ENCODE data around the gene AKAP12. TPM values are rescaled to one million over a fixed set of nuclear protein-coding genes. Genes with fewer than 3 reads are reported as not detected.
A peak's percentile ranks its signal among the peaks of the same experiment; 100 is the strongest.

The AKAP12 gene, protein sequence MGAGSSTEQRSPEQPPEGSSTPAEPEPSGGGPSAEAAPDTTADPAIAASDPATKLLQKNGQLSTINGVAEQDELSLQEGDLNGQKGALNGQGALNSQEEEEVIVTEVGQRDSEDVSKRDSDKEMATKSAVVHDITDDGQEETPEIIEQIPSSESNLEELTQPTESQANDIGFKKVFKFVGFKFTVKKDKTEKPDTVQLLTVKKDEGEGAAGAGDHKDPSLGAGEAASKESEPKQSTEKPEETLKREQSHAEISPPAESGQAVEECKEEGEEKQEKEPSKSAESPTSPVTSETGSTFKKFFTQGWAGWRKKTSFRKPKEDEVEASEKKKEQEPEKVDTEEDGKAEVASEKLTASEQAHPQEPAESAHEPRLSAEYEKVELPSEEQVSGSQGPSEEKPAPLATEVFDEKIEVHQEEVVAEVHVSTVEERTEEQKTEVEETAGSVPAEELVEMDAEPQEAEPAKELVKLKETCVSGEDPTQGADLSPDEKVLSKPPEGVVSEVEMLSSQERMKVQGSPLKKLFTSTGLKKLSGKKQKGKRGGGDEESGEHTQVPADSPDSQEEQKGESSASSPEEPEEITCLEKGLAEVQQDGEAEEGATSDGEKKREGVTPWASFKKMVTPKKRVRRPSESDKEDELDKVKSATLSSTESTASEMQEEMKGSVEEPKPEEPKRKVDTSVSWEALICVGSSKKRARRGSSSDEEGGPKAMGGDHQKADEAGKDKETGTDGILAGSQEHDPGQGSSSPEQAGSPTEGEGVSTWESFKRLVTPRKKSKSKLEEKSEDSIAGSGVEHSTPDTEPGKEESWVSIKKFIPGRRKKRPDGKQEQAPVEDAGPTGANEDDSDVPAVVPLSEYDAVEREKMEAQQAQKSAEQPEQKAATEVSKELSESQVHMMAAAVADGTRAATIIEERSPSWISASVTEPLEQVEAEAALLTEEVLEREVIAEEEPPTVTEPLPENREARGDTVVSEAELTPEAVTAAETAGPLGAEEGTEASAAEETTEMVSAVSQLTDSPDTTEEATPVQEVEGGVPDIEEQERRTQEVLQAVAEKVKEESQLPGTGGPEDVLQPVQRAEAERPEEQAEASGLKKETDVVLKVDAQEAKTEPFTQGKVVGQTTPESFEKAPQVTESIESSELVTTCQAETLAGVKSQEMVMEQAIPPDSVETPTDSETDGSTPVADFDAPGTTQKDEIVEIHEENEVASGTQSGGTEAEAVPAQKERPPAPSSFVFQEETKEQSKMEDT (N-terminal part only)
- total RNA-seq = 10 to 100 TPM; 27.7 to 40.1 TPM

DNA sequence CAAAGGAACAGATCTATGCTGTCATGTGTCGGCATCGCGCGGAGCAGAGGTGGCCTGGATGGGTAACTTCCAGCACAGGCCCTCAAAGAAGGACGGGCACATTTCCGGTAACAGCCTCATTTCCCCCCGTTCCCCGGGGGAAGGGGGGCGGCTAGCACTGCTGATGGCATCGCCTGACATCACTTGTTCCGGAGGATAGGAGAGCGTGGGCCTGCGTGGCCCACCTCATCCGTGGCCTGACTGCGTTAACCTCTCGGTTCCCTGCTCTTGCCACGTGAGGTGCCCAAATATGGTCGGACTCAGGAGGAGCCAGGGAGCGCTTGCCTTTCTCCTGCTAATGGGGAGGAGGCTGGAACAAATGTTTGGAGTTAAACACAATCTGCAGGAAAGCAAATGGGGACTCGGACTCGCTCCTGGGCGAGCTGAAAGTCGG, at the start of gene AKAP12:
Gene AKAP12, plus strand, starts transcription at position 365 of the 433 bp plus-strand sequence. CDS start 596 bp downstream, outside the sequence.
- Histone ChIP-seq H3K4me3 (peak within 1 kb of the TSS; percentile 68 to 80), H3K9me3 (no peaks in the 10 kb centered on the region), H3K27me3 (no peaks in the 10 kb centered on the region), H3K27ac (peak within 1 kb of the TSS; percentile 82 to 85), H3K36me3 (no peaks in the 10 kb centered on the region), H3K4me1 (peaks cover 0 to 6% of the 10 kb centered on the region in 2 donors)
- TF ChIP-seq, protein P1, sequence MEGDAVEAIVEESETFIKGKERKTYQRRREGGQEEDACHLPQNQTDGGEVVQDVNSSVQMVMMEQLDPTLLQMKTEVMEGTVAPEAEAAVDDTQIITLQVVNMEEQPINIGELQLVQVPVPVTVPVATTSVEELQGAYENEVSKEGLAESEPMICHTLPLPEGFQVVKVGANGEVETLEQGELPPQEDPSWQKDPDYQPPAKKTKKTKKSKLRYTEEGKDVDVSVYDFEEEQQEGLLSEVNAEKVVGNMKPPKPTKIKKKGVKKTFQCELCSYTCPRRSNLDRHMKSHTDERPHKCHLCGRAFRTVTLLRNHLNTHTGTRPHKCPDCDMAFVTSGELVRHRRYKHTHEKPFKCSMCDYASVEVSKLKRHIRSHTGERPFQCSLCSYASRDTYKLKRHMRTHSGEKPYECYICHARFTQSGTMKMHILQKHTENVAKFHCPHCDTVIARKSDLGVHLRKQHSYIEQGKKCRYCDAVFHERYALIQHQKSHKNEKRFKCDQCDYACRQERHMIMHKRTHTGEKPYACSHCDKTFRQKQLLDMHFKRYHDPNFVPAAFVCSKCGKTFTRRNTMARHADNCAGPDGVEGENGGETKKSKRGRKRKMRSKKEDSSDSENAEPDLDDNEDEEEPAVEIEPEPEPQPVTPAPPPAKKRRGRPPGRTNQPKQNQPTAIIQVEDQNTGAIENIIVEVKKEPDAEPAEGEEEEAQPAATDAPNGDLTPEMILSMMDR (IDR thresholded peaks at IDR 0.05) = no peak
- peak; percentile 64 for DNase-seq (ENCODE audit: low spot score)

- TF ChIP-seq, protein P1 (IDR thresholded peaks at IDR 0.05) = no peak
- no peak for DNase-seq (ENCODE audit: low spot score)
- Histone ChIP-seq H3K4me3 (no peak overlapping the region), H3K36me3 (no peaks in the 10 kb centered on the region), H3K9me3 (no peaks in the 10 kb centered on the region), H3K4me1 (no peaks in the 10 kb centered on the region), H3K27ac (no peak overlapping the region), H3K27me3 (no peaks in the 10 kb centered on the region)
These were observed 48.2 kb upstream of the AKAP12 start for GRCh38 chr6:151191527-151191926.

DNA sequence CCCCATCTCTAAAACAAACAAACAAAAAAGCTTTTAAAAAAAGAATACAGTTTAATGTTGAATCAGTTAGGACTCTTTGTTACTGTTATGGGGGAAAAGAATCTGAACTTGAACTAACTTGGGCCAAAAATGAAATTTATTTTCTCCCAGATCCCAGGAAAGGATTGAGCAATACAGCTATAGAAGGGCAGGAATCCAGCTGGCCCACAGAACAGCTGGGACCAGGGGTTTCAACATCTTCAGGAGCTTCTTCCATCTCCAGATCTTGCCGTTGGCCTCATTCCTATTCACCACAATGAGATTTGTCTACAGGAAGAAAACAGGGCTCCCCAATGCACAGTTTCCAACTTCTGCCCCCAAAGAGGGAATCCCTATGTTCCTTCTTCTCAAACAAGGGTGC, 43.2 kb upstream of the AKAP12 start:
- H3K27ac ChIP-seq = peak overlapping the region in 1 of 2 donors; percentile 9
- TF ChIP-seq, protein P1 (IDR thresholded peaks at IDR 0.05) = no peak
- H3K9me3 ChIP-seq = no peaks in the 10 kb centered on the region
- no peaks in the 10 kb centered on the region for H3K27me3 ChIP-seq
- H3K4me1 ChIP-seq = peaks cover 0 to 3% of the 10 kb centered on the region in 2 donors
- no peaks in the 10 kb centered on the region for H3K36me3 ChIP-seq
- DNase-seq (ENCODE audit: low spot score) = peak; percentile 69
- no peak overlapping the region for H3K4me3 ChIP-seq

GRCh38 chr6:151197556-151197955, 42.2 kb upstream of the AKAP12 start:
- Histone ChIP-seq H3K9me3 (no peaks in the 10 kb centered on the region), H3K27ac (no peak overlapping the region), H3K36me3 (no peaks in the 10 kb centered on the region), H3K27me3 (no peaks in the 10 kb centered on the region), H3K4me1 (peaks cover 0 to 3% of the 10 kb centered on the region in 2 donors), H3K4me3 (no peak overlapping the region)
- TF ChIP-seq, protein P1 (IDR thresholded peaks at IDR 0.05) = no peak
- no peak for DNase-seq (ENCODE audit: low spot score)

DNA sequence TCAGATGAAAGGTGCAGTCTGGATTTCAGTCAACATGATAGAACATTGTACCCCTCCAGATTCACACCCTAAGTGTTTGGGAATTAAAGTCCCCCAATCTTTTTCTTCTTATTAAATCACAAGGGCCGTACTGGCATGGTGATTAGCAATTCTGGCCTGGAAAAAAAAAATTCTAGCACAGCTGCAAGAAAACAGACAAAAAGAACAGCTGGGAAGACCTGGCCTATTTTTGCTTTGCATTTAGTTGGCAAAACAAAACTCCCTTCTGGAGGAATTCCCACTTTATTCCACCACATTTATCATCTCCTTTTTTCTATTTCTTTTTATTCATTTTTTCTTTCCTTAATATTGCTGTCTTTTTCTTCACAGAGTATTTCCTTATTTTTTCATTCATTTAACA, 39.8 kb upstream of the AKAP12 start:
- Histone ChIP-seq H3K4me3 (no peak overlapping the region), H3K36me3 (no peaks in the 10 kb centered on the region), H3K4me1 (peaks cover 0 to 3% of the 10 kb centered on the region in 2 donors), H3K9me3 (no peaks in the 10 kb centered on the region), H3K27me3 (no peaks in the 10 kb centered on the region), H3K27ac (no peak overlapping the region)
- TF ChIP-seq, protein P1 (IDR thresholded peaks at IDR 0.05) = no peak
- DNase-seq (ENCODE audit: low spot score) = no peak
